HG02852 (cell line): ENCODE results near the gene ANTXR1.

ENCODE experiments used
- ATAC-seq: cut with Tn5 transposase; IDR thresholded peaks from one replicate; pipeline ENCODE4 v1.9.1; 2021; ENCODE audit warnings: mild to moderate bottlenecking, moderate library complexity; ENCODE audit not compliant: unreplicated experiment

ANTXR1 gene

GRCh38 chr2:69203166-69203985 is 190.4 kb downstream of the ANTXR1 start:
- no peak for ATAC-seq

- no peak for ATAC-seq
Measured at GRCh38 chr2:69204654-69205053, 191.7 kb downstream of the ANTXR1 start.

GRCh38 chr2:69205076-69205475 is 192.1 kb downstream of the ANTXR1 start:
- ATAC-seq = no peak

- ATAC-seq = no peak
Measured at GRCh38 chr2:69205491-69205890, 192.5 kb downstream of the ANTXR1 start.

GRCh38 chr2:69208023-69208595 is 195.1 kb downstream of the ANTXR1 start:
- ATAC-seq = no peak

GRCh38 chr2:69209482-69209881 is 196.5 kb downstream of the ANTXR1 start:
- ATAC-seq = no peak

GRCh38 chr2:69210385-69210784 is 197.4 kb downstream of the ANTXR1 start:
- ATAC-seq = no peak

- no peak for ATAC-seq
Measured at GRCh38 chr2:69211048-69211447, 198.1 kb downstream of the ANTXR1 start.

GRCh38 chr2:69211686-69212085 is 198.7 kb downstream of the ANTXR1 start:
- no peak for ATAC-seq

GRCh38 chr2:69212238-69213028 is 199.5 kb downstream of the ANTXR1 start:
- ATAC-seq = no peak

GRCh38 chr2:69213201-69213600 is 200.2 kb downstream of the ANTXR1 start:
- ATAC-seq = no peak

GRCh38 chr2:69213782-69214181 is 200.8 kb downstream of the ANTXR1 start:
- no peak for ATAC-seq

- ATAC-seq = no peak
Measured at GRCh38 chr2:69214898-69215297, 201.9 kb downstream of the ANTXR1 start.

GRCh38 chr2:69216535-69217332 is 203.8 kb downstream of the ANTXR1 start:
- no peak for ATAC-seq

- ATAC-seq = no peak
Measured at GRCh38 chr2:69217333-69218080, 204.5 kb downstream of the ANTXR1 start.

GRCh38 chr2:69221512-69221911 is 208.5 kb downstream of the ANTXR1 start:
- ATAC-seq = no peak

GRCh38 chr2:69221960-69222751 is 209.2 kb downstream of the ANTXR1 start:
- no peak for ATAC-seq

- no peak for ATAC-seq
Measured at GRCh38 chr2:69222953-69223658, 210.1 kb downstream of the ANTXR1 start.
